Spleen (tissue), 7 donors: Measurements from ENCODE around the gene FAM53B.

Experiments
- CTCF ChIP-seq, 11 experiments: fragments of 200-600 bp in 7 of 11; fragments of 450-650 bp in 4 of 11; sonication (generic) in 4 of 11; IDR thresholded peaks in 8 of 11; conservative IDR thresholded peaks in 3 of 11; 1 replicate in 7 of 11; 2 replicates in 4 of 11; pipeline versions ENCODE4 v1.4.0 to v1.8.0; 2016 to 2021; ENCODE audit warnings: antibody characterized with exemption in 11 of 11, inconsistent platforms in 4 of 11, mild to moderate bottlenecking in 1 of 11
- POLR2A ChIP-seq, 3 donors: fragments of 450-650 bp; IDR thresholded peaks; one replicate each; pipeline ENCODE4 v1.5.1; 2017; ENCODE audit warnings: antibody characterized with exemption in 3 of 3, mild to moderate bottlenecking in 1 of 3
- POLR2AphosphoS5 ChIP-seq, 3 donors: sonication (generic); formaldehyde crosslinking; IDR thresholded peaks; one replicate each; pipeline ENCODE4 v1.5.1; 2017; ENCODE audit warnings: antibody characterized with exemption in 3 of 3
- donor health status: DM: no; HTN: no; CAD: no; lungs with moderate emphysema.
- donor health status: DM: no; HTN: no; CAD: no.
- donor health status: DM: no; HTN: no; CAD: no.

- TF ChIP-seq CTCF (IDR thresholded peaks at IDR 0.05 in 8 of 11, conservative IDR thresholded peaks at IDR 0.05 in 3 of 11) (no peak), POLR2A (IDR thresholded peaks at IDR 0.05) (no peak), POLR2AphosphoS5 (IDR thresholded peaks at IDR 0.05) (peak; percentile 35 to 48 (median 38))
These were observed 116.1 kb downstream of the FAM53B start for GRCh38 chr10:124627866-124628675.
